IPS-18c (cell line): Measurements from ENCODE around the gene GALNT17.

Experiments
- H3K4me3 ChIP-seq: 2 replicates; pipeline ENCODE4 v1.7.0; 2013; ENCODE audit warnings: low read depth, mild to moderate bottlenecking, low read length, moderate library complexity; ENCODE audit not compliant: insufficient read depth
- H3K9me3 ChIP-seq: one replicate; pipeline ENCODE4 v1.6.1; 2013; ENCODE audit warnings: mild to moderate bottlenecking, low read length, moderate library complexity; ENCODE audit not compliant: control insufficient read depth, insufficient read depth

GALNT17 gene

GRCh38 chr7:71298378-71298777 lies 166.4 kb downstream of the GALNT17 start:
- Histone ChIP-seq H3K4me3 (no peak overlapping the region), H3K9me3 (peaks cover 3% of the 10 kb centered on the region)

- Histone ChIP-seq H3K4me3 (no peak overlapping the region), H3K9me3 (peaks cover 3% of the 10 kb centered on the region)
These were observed 168.1 kb downstream of the GALNT17 start for GRCh38 chr7:71300086-71300485.

GRCh38 chr7:71300603-71301002 lies 168.7 kb downstream of the GALNT17 start:
- Histone ChIP-seq H3K9me3 (peaks cover 3% of the 10 kb centered on the region), H3K4me3 (no peak overlapping the region)

GRCh38 chr7:71301167-71301566 lies 169.2 kb downstream of the GALNT17 start:
- Histone ChIP-seq H3K9me3 (peaks cover 3% of the 10 kb centered on the region), H3K4me3 (no peak overlapping the region)

GRCh38 chr7:71303566-71303965 lies 171.6 kb downstream of the GALNT17 start:
- H3K4me3 ChIP-seq, result no peak overlapping the region
- H3K9me3 ChIP-seq, result peaks cover 3% of the 10 kb centered on the region

- Histone ChIP-seq H3K9me3 (no peaks in the 10 kb centered on the region), H3K4me3 (no peak overlapping the region)
These were observed 176.2 kb downstream of the GALNT17 start for GRCh38 chr7:71308096-71308495.

GRCh38 chr7:71311576-71311975 lies 179.6 kb downstream of the GALNT17 start:
- H3K9me3 ChIP-seq, result no peaks in the 10 kb centered on the region
- no peak overlapping the region for H3K4me3 ChIP-seq

GRCh38 chr7:71312755-71313490 lies 181.0 kb downstream of the GALNT17 start:
- Histone ChIP-seq H3K4me3 (no peak overlapping the region), H3K9me3 (no peaks in the 10 kb centered on the region)

- Histone ChIP-seq H3K9me3 (no peaks in the 10 kb centered on the region), H3K4me3 (no peak overlapping the region)
These were observed 181.6 kb downstream of the GALNT17 start for GRCh38 chr7:71313553-71313952.

GRCh38 chr7:71320916-71321315 lies 189.0 kb downstream of the GALNT17 start:
- Histone ChIP-seq H3K4me3 (no peak overlapping the region), H3K9me3 (no peaks in the 10 kb centered on the region)

- no peaks in the 10 kb centered on the region for H3K9me3 ChIP-seq
- no peak overlapping the region for H3K4me3 ChIP-seq
These were observed 190.3 kb downstream of the GALNT17 start for GRCh38 chr7:71322201-71322600.

GRCh38 chr7:71323726-71324125 lies 191.8 kb downstream of the GALNT17 start:
- no peak overlapping the region for H3K4me3 ChIP-seq
- no peaks in the 10 kb centered on the region for H3K9me3 ChIP-seq

- H3K9me3 ChIP-seq, result no peaks in the 10 kb centered on the region
- H3K4me3 ChIP-seq, result no peak overlapping the region
These were observed 193.2 kb downstream of the GALNT17 start for GRCh38 chr7:71325151-71325550.

- Histone ChIP-seq H3K4me3 (no peak overlapping the region), H3K9me3 (no peaks in the 10 kb centered on the region)
These were observed 194.7 kb downstream of the GALNT17 start for GRCh38 chr7:71326595-71326994.

GRCh38 chr7:71327946-71328345 lies 196.0 kb downstream of the GALNT17 start:
- Histone ChIP-seq H3K4me3 (no peak overlapping the region), H3K9me3 (no peaks in the 10 kb centered on the region)

GRCh38 chr7:71329030-71329660 lies 197.2 kb downstream of the GALNT17 start:
- H3K4me3 ChIP-seq, result no peak overlapping the region
- H3K9me3 ChIP-seq, result no peaks in the 10 kb centered on the region

- H3K9me3 ChIP-seq, result peaks cover 2% of the 10 kb centered on the region
- no peak overlapping the region for H3K4me3 ChIP-seq
These were observed 200.3 kb downstream of the GALNT17 start for GRCh38 chr7:71332207-71332606.

GRCh38 chr7:71334541-71334940 lies 202.6 kb downstream of the GALNT17 start:
- no peak overlapping the region for H3K4me3 ChIP-seq
- H3K9me3 ChIP-seq, result peaks cover 2% of the 10 kb centered on the region

GRCh38 chr7:71338866-71339265 lies 206.9 kb downstream of the GALNT17 start:
- H3K9me3 ChIP-seq, result peaks cover 2% of the 10 kb centered on the region

More at GRCh38 chr7:71338866-71339265, 206.9 kb downstream of the GALNT17 start:
- H3K4me3 ChIP-seq, result no peak overlapping the region
